Osteoblast (primary cell): Measurements from ENCODE around the gene DPF3. TPM values are rescaled to one million over a fixed set of nuclear protein-coding genes. Genes with fewer than 3 reads are reported as not detected.

Experiments used
- DNase-seq: peaks from one replicate; pipeline ENCODE4 v3.0.0; 2011; ENCODE audit warnings: low spot score, mixed read lengths; ENCODE audit not compliant: insufficient read length; ENCODE audit errors: missing footprints
- H2AFZ ChIP-seq: 2 replicates; pipeline ENCODE4 v1.6.0; 2011; ENCODE audit warnings: mild to moderate bottlenecking, low read length
- H3K27ac ChIP-seq: 2 replicates; pipeline ENCODE4 v1.5.1; 2011; ENCODE audit warnings: mild to moderate bottlenecking, low read depth, low read length, moderate library complexity
- H3K27me3 ChIP-seq: 2 replicates; pipeline ENCODE4 v1.6.0; 2012; ENCODE audit warnings: mild to moderate bottlenecking, control low read depth, inconsistent platforms, low read length, moderate library complexity; ENCODE audit not compliant: insufficient read depth
- H3K36me3 ChIP-seq: 2 replicates; pipeline ENCODE4 v1.5.1; 2011; ENCODE audit warnings: mild to moderate bottlenecking, low read length, control low read depth, moderate library complexity; ENCODE audit not compliant: insufficient read depth
- H3K4me1 ChIP-seq: 2 replicates; pipeline ENCODE4 v1.5.1; 2011; ENCODE audit warnings: mild to moderate bottlenecking, low read length, control low read depth, moderate library complexity; ENCODE audit not compliant: insufficient read depth
- H3K4me2 ChIP-seq: 2 replicates; pipeline ENCODE4 v1.6.0; 2011; ENCODE audit warnings: mild to moderate bottlenecking, low read length; ENCODE audit not compliant: insufficient read depth
- H3K4me3 ChIP-seq: fragments of 200-600 bp; sonication (generic); 3 replicates; pipeline ENCODE4 v1.5.1; 2012; ENCODE audit warnings: mild to moderate bottlenecking, low read length, inconsistent platforms; ENCODE audit not compliant: insufficient read depth
- H3K79me2 ChIP-seq: 2 replicates; pipeline ENCODE4 v1.6.0; 2012; ENCODE audit warnings: mild to moderate bottlenecking, low read length, control low read depth, inconsistent platforms; ENCODE audit not compliant: insufficient read depth
- H3K9me3 ChIP-seq: 2 replicates; pipeline ENCODE4 v1.5.1; 2011; ENCODE audit warnings: low read depth, low read length, control low read depth
- H4K20me1 ChIP-seq: 2 replicates; pipeline ENCODE4 v1.6.0; 2012; ENCODE audit warnings: mild to moderate bottlenecking, low read length, control low read depth; ENCODE audit not compliant: insufficient read depth
- total RNA-seq: library from RNA; depleted of rRNA; stranded (reverse); fragments of >200 nt; gene quantifications from 2 replicates; pipeline ENCODE4 v1.2.3, GENCODE V29; 2012
- TF ChIP-seq, protein P1 (sequence below): IDR thresholded peaks from 2 replicates; pipeline ENCODE4 v1.5.1; 2011; ENCODE audit warnings: mild to moderate bottlenecking, low read depth, low read length, moderate library complexity; ENCODE audit errors: extremely low read depth

The DPF3 gene
- total RNA-seq, 1 donor: 1.8 TPM

DNA sequence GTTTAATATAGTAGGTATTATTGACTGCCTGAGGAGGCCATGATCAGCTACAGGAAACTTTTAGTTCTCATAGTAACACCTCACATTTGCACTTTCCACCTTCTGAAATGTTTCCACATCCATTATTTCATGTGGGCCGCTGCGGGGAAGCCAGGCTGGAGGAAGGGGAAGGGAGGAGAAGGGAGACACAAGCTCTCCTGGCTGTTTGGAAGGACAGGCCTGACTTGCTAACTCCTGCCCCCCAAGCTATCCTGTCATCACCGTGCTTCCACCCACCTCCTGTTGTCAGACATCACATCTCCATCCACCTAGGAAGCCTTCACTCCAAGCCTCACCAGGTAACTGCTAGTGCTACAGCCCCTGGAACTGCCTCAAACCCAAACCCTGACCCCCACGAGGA, 9.5 kb downstream of the DPF3 start:
- no peaks in the 10 kb centered on the region for H3K27me3 ChIP-seq
- no peak for DNase-seq
- TF ChIP-seq, protein P1, sequence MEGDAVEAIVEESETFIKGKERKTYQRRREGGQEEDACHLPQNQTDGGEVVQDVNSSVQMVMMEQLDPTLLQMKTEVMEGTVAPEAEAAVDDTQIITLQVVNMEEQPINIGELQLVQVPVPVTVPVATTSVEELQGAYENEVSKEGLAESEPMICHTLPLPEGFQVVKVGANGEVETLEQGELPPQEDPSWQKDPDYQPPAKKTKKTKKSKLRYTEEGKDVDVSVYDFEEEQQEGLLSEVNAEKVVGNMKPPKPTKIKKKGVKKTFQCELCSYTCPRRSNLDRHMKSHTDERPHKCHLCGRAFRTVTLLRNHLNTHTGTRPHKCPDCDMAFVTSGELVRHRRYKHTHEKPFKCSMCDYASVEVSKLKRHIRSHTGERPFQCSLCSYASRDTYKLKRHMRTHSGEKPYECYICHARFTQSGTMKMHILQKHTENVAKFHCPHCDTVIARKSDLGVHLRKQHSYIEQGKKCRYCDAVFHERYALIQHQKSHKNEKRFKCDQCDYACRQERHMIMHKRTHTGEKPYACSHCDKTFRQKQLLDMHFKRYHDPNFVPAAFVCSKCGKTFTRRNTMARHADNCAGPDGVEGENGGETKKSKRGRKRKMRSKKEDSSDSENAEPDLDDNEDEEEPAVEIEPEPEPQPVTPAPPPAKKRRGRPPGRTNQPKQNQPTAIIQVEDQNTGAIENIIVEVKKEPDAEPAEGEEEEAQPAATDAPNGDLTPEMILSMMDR: no peak
- no peaks in the 10 kb centered on the region for H3K9me3 ChIP-seq
- peaks cover 21% of the 10 kb centered on the region for H3K79me2 ChIP-seq
- H3K4me1 ChIP-seq: peaks cover 5% of the 10 kb centered on the region
- no peak overlapping the region for H3K4me3 ChIP-seq
- no peak overlapping the region for H2AFZ ChIP-seq
- H3K4me2 ChIP-seq: no peak overlapping the region
- H4K20me1 ChIP-seq: no peaks in the 10 kb centered on the region
- H3K27ac ChIP-seq: no peak overlapping the region
- no peaks in the 10 kb centered on the region for H3K36me3 ChIP-seq

DNA sequence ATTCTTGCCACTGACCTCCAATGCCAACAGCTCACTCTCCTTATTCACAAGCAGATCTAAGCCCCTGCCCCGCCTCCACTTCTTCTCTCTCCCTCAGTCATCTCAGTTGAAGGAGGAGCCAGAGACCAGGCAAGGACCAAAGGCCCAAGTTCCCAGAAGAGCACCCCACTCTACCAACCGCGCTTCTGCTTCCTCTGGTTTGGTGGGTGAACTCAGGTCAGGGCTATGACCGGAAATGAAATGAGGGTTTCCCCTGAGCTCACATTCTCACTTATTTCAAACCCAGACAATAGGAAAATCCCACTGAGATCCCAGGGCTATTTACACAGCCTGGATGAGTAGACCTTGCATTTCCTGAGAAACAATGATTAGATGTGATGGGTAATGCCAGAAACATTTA, 9.9 kb downstream of the DPF3 start:
- TF ChIP-seq, protein P1: no peak
- Histone ChIP-seq H3K4me3 (no peak overlapping the region), H3K36me3 (no peaks in the 10 kb centered on the region), H3K4me1 (peaks cover 5% of the 10 kb centered on the region), H3K9me3 (no peaks in the 10 kb centered on the region), H3K27ac (no peak overlapping the region), H3K4me2 (no peak overlapping the region), H2AFZ (peak overlapping the region; percentile 11), H3K27me3 (no peaks in the 10 kb centered on the region), H4K20me1 (no peaks in the 10 kb centered on the region), H3K79me2 (peaks cover 17% of the 10 kb centered on the region)
- DNase-seq: no peak

DNA sequence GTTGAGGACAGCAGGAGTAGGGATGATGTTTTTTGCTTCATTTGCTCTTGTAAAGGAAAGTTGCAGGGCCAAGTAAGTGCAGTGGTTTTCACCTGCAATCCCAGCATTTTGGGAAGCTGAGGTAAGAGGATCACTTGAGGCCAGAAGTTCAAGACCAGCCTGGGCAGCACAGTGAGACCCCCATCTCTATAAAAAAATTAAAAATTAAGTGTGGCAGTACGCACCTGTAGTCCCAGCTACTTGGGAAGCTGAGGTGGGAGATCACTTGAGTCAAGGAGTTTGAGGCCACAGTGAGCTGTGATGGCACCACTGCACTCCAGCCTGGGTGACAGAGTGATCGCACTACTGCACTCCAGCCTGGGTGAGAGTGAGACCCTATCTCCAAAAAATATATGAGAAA, 10.8 kb downstream of the DPF3 start:
- Histone ChIP-seq H3K79me2 (peaks cover 16% of the 10 kb centered on the region), H3K4me1 (peaks cover 5% of the 10 kb centered on the region), H3K4me2 (no peak overlapping the region), H4K20me1 (no peaks in the 10 kb centered on the region), H3K9me3 (no peaks in the 10 kb centered on the region), H3K36me3 (no peaks in the 10 kb centered on the region), H3K27ac (no peak overlapping the region), H3K4me3 (no peak overlapping the region), H2AFZ (no peak overlapping the region), H3K27me3 (no peaks in the 10 kb centered on the region)
- TF ChIP-seq, protein P1: no peak
- DNase-seq: no peak

DNA sequence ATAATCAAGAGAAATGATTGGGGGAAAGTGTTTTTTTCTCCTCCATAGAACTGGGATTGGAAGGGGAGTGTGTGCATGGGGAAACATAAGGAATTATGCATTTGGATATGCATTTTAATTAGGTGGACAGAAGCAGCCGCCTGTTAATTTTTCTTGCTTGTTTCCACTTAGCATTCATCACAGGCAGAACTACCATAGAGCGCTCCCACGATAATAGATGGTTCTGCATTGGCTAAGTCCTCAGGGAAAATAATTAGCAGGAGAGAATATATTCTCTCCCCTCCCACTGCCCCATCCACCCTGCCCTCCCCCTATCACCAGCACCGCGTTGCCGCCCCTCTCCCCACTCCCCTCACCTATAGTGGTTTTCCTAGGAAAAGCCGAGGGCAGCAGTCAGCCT, 11.4 kb downstream of the DPF3 start:
- H3K36me3 ChIP-seq: no peaks in the 10 kb centered on the region
- H3K9me3 ChIP-seq: no peaks in the 10 kb centered on the region
- no peak for DNase-seq
- H3K27me3 ChIP-seq: no peaks in the 10 kb centered on the region
- no peak overlapping the region for H3K4me3 ChIP-seq
- H2AFZ ChIP-seq: no peak overlapping the region
- H3K79me2 ChIP-seq: peaks cover 11% of the 10 kb centered on the region
- TF ChIP-seq, protein P1: no peak
- H4K20me1 ChIP-seq: no peaks in the 10 kb centered on the region
- no peak overlapping the region for H3K27ac ChIP-seq
- peaks cover 5% of the 10 kb centered on the region for H3K4me1 ChIP-seq
- no peak overlapping the region for H3K4me2 ChIP-seq
